ENCODE results near the gene PITPNC1. TPM values are rescaled to one million over a fixed set of nuclear protein-coding genes. Genes with fewer than 3 reads are reported as not detected.

The PITPNC1 gene
- total and polyA plus RNA-seq, 7 donors, result 3.0 to 15.7 (median 5.6) TPM

DNA sequence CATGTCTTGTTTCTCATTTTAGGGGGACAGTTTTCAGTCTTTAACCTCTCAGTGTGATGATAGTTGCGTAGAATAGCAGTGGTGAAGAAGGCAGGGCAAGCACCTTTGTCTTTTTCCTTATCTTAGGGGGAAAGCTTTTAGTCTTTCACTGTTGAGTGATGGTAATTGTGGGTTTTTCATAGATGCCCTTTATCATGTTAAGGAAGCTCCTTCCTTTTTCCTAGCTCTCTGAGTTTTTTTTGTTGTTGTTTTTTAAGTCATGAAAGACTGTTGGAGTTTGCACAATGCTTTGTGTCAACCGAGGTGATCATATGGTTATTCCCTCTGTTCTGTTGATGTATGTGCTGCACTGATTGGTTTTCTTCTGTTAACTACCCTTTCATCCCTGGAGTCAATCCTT is 356.4 kb downstream of the PITPNC1 start:
- H3K36me3 ChIP-seq, result peaks cover 11 to 91% (median 40%) of the 10 kb centered on the region in 4 donors

DNA sequence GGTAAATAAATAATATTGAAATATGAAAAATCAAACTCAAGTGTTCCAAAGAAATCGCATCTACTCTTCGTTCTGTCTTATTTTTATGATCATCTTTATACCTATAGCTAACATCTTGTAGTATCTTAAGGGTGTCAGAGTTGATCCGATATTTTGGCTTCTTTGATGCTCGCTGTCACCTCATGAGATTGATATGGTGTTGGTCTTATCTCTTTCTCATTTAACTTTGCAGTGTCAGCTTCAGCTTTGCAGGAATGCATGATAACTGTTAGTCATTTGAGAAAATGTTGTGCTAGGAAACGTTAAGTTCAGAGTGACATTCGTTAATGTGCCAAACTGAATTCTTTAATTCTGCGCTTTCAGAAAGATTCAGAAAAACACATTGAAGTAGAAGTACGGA is 360.1 kb downstream of the PITPNC1 start:
- 94 to 95% methylated on average over 8 of the region's 8 CpGs for WGBS, 2 donors
- H3K27ac ChIP-seq, result no peak overlapping the region
- no peaks in the 10 kb centered on the region for H3K9me3 ChIP-seq
- H3K4me1 ChIP-seq, result no peaks in the 10 kb centered on the region
- intact Hi-C loops (cut with DNase I), result no loop called here
- no peaks in the 10 kb centered on the region for H3K27me3 ChIP-seq
- no peak for TF ChIP-seq POLR2A (IDR thresholded peaks at IDR 0.05)
- no peak for DNase-seq
- no peak overlapping the region for H3K4me3 ChIP-seq
- peaks cover 11 to 93% (median 56%) of the 10 kb centered on the region in 4 donors for H3K36me3 ChIP-seq

More for the DNA sequence above, 356.4 kb downstream of the PITPNC1 start:
- Histone ChIP-seq H3K4me3 (no peak overlapping the region), H3K9me3 (no peaks in the 10 kb centered on the region), H3K27me3 (no peaks in the 10 kb centered on the region), H3K4me1 (no peaks in the 10 kb centered on the region), H3K27ac (no peak overlapping the region)
- 68 to 79% methylated on average over 2 of the region's 2 CpGs for WGBS, 2 donors
- no peak for DNase-seq
- TF ChIP-seq EP300 (IDR thresholded peaks at IDR 0.05), result no peak
- TF ChIP-seq POLR2AphosphoS5 (IDR thresholded peaks at IDR 0.05), result no peak
- TF ChIP-seq, protein P1, sequence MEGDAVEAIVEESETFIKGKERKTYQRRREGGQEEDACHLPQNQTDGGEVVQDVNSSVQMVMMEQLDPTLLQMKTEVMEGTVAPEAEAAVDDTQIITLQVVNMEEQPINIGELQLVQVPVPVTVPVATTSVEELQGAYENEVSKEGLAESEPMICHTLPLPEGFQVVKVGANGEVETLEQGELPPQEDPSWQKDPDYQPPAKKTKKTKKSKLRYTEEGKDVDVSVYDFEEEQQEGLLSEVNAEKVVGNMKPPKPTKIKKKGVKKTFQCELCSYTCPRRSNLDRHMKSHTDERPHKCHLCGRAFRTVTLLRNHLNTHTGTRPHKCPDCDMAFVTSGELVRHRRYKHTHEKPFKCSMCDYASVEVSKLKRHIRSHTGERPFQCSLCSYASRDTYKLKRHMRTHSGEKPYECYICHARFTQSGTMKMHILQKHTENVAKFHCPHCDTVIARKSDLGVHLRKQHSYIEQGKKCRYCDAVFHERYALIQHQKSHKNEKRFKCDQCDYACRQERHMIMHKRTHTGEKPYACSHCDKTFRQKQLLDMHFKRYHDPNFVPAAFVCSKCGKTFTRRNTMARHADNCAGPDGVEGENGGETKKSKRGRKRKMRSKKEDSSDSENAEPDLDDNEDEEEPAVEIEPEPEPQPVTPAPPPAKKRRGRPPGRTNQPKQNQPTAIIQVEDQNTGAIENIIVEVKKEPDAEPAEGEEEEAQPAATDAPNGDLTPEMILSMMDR (IDR thresholded peaks at IDR 0.05), result no peak
- TF ChIP-seq POLR2A (IDR thresholded peaks at IDR 0.05), result no peak
- intact Hi-C loops (cut with DNase I), result no loop called here

DNA sequence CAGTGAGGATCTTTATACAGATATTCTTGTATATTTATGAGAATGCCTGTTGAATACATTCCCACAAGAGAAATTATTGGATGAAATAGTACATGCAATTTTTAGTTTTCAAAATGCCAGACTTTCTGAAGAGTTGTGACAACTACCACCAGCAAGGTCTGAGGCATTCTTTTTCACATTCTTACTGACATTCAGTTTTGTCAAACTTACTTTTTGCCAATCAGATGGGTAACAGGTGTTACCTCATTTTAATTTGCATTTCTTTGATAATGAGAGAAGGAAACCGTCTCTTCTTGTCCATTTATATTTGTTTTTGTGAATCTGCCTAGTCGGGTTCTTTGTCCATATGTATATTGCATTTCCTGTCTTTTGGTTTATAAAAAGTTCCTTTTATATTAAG is 364.9 kb downstream of the PITPNC1 start:
- Histone ChIP-seq H3K9me3 (no peaks in the 10 kb centered on the region), H3K27ac (no peak overlapping the region), H3K4me1 (no peaks in the 10 kb centered on the region), H3K36me3 (peaks cover 13 to 100% (median 54%) of the 10 kb centered on the region in 4 donors), H3K4me3 (no peak overlapping the region), H3K27me3 (no peaks in the 10 kb centered on the region)
- TF ChIP-seq EP300 (IDR thresholded peaks at IDR 0.05), result no peak
- no peak for TF ChIP-seq POLR2A (IDR thresholded peaks at IDR 0.05)
- TF ChIP-seq, protein P1 (IDR thresholded peaks at IDR 0.05), result no peak
- TF ChIP-seq POLR2AphosphoS5 (IDR thresholded peaks at IDR 0.05), result no peak
- 86 to 88% methylated on average over 2 of the region's 2 CpGs for WGBS, 2 donors
- intact Hi-C loops (cut with DNase I), result no loop called here
- DNase-seq, result no peak

Small RNAs within 50 kb of the gene (small RNA-seq; reads per million reads assigned to genes)
- 0 reads per million in 3 donors for gene MIR548AA2
- 0 reads per million in 3 donors for gene MIR548D2
- gene RF00019, result 0 reads per million in 3 donors
- 0 reads per million in 3 donors for gene RN7SL756P
- 0.32 to 1.4 (median 0.48) reads per million in 3 donors for gene SNORA38B

Other genes starting within 250 kb of the PITPNC1 start
- gene HELZ, start 132.1 kb upstream of the PITPNC1 start, total RNA-seq, result 10 to 100 TPM; 31.7 to 61.5 (median 53.6) TPM
- 1 to 10 TPM; 2.4 to 8.6 (median 6.0) TPM for gene HELZ, start 132.1 kb upstream of the PITPNC1 start, polyA plus RNA-seq
- 10 to 100 TPM; 30.0 to 38.9 (median 33.0) TPM for gene PSMD12, start 10.7 kb upstream of the PITPNC1 start, total RNA-seq
- gene PSMD12, start 10.7 kb upstream of the PITPNC1 start, polyA plus RNA-seq, result 10 to 100 TPM; 11.4 to 21.1 (median 15.7) TPM